ENCODE data around the gene EML4. TPM values are rescaled to one million over a fixed set of nuclear protein-coding genes. Genes with fewer than 3 reads are reported as not detected.

The EML4 gene
- total RNA-seq, 4 donors from 2014 or later, result 33.3 to 79.6 (median 41.5) TPM

GRCh38 chr2:42214669-42215068 is 45.5 kb downstream of the EML4 start:
- DNase-seq (ENCODE audit: low spot score), result no peak
- no peak for TF ChIP-seq CTCF (IDR thresholded peaks at IDR 0.05)
- peak; percentile 55 for ATAC-seq (ENCODE audit: low FRiP score)

GRCh38 chr2:42216694-42217093 is 47.5 kb downstream of the EML4 start:
- no peak for DNase-seq (ENCODE audit: low spot score)
- no peak for ATAC-seq (ENCODE audit: low FRiP score)
- no peak for TF ChIP-seq CTCF (IDR thresholded peaks at IDR 0.05)

GRCh38 chr2:42217307-42217706 is 48.2 kb downstream of the EML4 start:
- TF ChIP-seq CTCF (IDR thresholded peaks at IDR 0.05), result no peak
- ATAC-seq (ENCODE audit: low FRiP score), result no peak
- no peak for DNase-seq (ENCODE audit: low spot score)

GRCh38 chr2:42217914-42218313 is 48.8 kb downstream of the EML4 start:
- ATAC-seq (ENCODE audit: low FRiP score), result no peak
- no peak for TF ChIP-seq CTCF (IDR thresholded peaks at IDR 0.05)
- DNase-seq (ENCODE audit: low spot score), result no peak

- DNase-seq (ENCODE audit: low spot score) (no peak), ATAC-seq (ENCODE audit: low FRiP score) (no peak)
- no peak for TF ChIP-seq CTCF (IDR thresholded peaks at IDR 0.05)
Observed at GRCh38 chr2:42218712-42219111, 49.6 kb downstream of the EML4 start.

GRCh38 chr2:42219160-42219559 is 50.0 kb downstream of the EML4 start:
- TF ChIP-seq CTCF (IDR thresholded peaks at IDR 0.05), result no peak
- no peak for ATAC-seq (ENCODE audit: low FRiP score)
- DNase-seq (ENCODE audit: low spot score), result no peak

- ATAC-seq (ENCODE audit: low FRiP score), result no peak
Observed at GRCh38 chr2:42220566-42220965, 51.4 kb downstream of the EML4 start.

More at GRCh38 chr2:42220566-42220965, 51.4 kb downstream of the EML4 start:
- DNase-seq (ENCODE audit: low spot score), result no peak
- TF ChIP-seq CTCF (IDR thresholded peaks at IDR 0.05), result no peak

Measured in omental fat pad (tissue), 4 donors.